ENCODE results near the gene DLL3. TPM values are rescaled to one million over a fixed set of nuclear protein-coding genes. Genes with fewer than 3 reads are reported as not detected.
A peak's percentile ranks its signal among the peaks of the same experiment; 100 is the strongest.

DLL3 gene
- total RNA-seq, 6 experiments from 2014 or later, result 0.38 to 0.45 TPM; not detected in 4

DNA sequence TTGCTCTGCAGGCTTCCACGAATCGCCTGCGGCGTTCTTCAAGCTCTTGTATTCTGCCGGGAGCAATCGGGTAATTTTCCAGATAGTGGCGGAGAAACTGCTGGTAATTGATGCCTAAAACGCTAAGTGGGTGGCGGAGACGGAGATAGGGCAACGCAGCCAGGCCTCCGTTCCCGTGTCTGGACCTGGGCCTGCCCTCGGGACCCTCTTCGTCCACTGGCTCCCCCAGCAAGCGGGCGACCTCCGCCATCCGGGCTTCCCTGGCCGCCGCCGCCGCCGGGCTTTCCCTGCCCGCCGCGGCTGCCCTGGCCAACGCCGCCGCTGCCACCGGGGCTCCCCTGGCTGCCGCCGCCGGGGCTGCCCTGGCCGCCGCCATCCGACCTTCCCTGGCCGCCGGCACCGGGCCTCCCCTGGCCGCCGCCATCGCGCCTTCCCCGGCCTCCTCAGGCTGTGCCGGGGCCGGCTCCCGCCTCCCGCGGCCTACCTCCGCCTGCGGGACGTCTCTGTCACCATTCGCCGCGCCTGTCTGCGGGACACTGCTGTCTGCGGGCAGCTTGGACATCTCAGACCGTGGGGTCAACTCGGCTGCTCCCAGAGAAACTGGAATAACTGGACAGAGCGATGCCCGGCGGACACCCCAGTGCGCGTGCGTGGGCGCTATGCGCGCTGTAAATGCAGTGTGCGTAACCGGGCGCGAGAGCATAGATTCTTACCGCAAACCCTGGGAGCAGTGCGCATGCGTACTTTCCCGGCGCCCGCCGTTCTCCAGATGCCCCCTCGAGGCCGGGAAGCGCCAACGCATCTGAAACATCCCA, 41.0 kb downstream of the DLL3 start, which contains the start of gene EID2:
TSS of gene EID2 (minus strand) at position 644 of the 815 bp plus-strand sequence. CDS start at position 562, 82 bp downstream.
- H3K4me1 Mint-ChIP-seq (ENCODE audit: low read depth), result peaks cover 29% of the 10 kb centered on the region
- no peaks in the 10 kb centered on the region for H3K9me3 Mint-ChIP-seq
- H3K27ac Mint-ChIP-seq, result peak within 1 kb of the TSS; percentile 97
- H3K27me3 Mint-ChIP-seq (ENCODE audit: insufficient read depth), result peaks cover 3% of the 10 kb centered on the region
- peak within 1 kb of the TSS; percentile 98 for H3K4me3 Mint-ChIP-seq
- peaks cover 12% of the 10 kb centered on the region; the same call in 1 of the 2 replicates for H3K36me3 Mint-ChIP-seq (ENCODE audit: low read depth)
- TF ChIP-seq, protein P1, sequence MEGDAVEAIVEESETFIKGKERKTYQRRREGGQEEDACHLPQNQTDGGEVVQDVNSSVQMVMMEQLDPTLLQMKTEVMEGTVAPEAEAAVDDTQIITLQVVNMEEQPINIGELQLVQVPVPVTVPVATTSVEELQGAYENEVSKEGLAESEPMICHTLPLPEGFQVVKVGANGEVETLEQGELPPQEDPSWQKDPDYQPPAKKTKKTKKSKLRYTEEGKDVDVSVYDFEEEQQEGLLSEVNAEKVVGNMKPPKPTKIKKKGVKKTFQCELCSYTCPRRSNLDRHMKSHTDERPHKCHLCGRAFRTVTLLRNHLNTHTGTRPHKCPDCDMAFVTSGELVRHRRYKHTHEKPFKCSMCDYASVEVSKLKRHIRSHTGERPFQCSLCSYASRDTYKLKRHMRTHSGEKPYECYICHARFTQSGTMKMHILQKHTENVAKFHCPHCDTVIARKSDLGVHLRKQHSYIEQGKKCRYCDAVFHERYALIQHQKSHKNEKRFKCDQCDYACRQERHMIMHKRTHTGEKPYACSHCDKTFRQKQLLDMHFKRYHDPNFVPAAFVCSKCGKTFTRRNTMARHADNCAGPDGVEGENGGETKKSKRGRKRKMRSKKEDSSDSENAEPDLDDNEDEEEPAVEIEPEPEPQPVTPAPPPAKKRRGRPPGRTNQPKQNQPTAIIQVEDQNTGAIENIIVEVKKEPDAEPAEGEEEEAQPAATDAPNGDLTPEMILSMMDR (IDR thresholded peaks at IDR 0.05), result peak; percentile 88
- peak; percentile 91 for DNase-seq

DNA sequence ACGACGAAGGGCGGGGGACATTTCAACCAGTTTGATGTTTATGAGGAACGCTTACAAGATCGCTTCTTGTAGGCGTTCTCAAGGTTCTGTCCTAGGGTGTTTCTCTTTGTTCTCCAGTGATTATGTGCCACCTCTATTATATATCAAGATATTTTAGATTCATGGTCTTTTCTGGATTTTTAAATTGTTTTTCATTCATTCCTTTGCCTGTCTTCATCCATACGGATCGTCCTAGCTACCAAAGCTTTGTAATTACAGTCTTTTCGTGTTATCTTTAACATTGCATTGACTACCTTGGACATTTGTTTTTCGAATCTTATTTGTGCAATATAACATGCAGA, 41.6 kb downstream of the DLL3 start:
- DNase-seq, result no peak
- H3K27ac Mint-ChIP-seq, result peak overlapping the region; percentile 97
- peak overlapping the region; percentile 96 for H3K4me3 Mint-ChIP-seq
- peaks cover 29% of the 10 kb centered on the region for H3K4me1 Mint-ChIP-seq (ENCODE audit: low read depth)
- no peaks in the 10 kb centered on the region for H3K9me3 Mint-ChIP-seq
- H3K27me3 Mint-ChIP-seq (ENCODE audit: insufficient read depth), result peaks cover 6% of the 10 kb centered on the region
- TF ChIP-seq, protein P1 (IDR thresholded peaks at IDR 0.05), result peak; percentile 62
- peaks cover 12% of the 10 kb centered on the region; the same call in 1 of the 2 replicates for H3K36me3 Mint-ChIP-seq (ENCODE audit: low read depth)

DNA sequence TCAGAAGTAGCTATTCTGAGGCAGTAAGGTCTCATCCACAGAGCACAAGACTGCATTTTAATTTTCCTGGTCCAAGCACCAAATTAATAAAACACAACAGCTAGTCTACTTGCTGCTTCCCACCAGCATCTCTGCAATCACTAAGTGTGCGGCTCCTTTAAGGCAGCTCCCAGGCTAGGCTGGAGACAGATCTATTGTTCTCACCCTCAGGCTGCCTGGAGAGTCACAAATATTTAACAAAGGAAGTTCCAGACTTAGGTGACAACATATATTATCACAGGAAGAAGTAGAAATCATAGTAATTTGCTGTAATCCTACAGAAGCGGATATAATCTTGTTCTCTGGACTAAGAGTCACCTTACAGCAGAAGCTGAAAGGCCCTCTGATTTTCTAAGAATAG, 43.5 kb downstream of the DLL3 start:
- H3K4me3 Mint-ChIP-seq, result no peak overlapping the region
- DNase-seq, result no peak
- H3K4me1 Mint-ChIP-seq (ENCODE audit: low read depth), result peaks cover 29% of the 10 kb centered on the region
- H3K27me3 Mint-ChIP-seq (ENCODE audit: insufficient read depth), result peaks cover 13% of the 10 kb centered on the region
- H3K9me3 Mint-ChIP-seq, result no peaks in the 10 kb centered on the region
- H3K36me3 Mint-ChIP-seq (ENCODE audit: low read depth), result peaks cover 12% of the 10 kb centered on the region; the same call in 1 of the 2 replicates
- TF ChIP-seq, protein P1 (IDR thresholded peaks at IDR 0.05), result no peak
- no peak overlapping the region for H3K27ac Mint-ChIP-seq

DNA sequence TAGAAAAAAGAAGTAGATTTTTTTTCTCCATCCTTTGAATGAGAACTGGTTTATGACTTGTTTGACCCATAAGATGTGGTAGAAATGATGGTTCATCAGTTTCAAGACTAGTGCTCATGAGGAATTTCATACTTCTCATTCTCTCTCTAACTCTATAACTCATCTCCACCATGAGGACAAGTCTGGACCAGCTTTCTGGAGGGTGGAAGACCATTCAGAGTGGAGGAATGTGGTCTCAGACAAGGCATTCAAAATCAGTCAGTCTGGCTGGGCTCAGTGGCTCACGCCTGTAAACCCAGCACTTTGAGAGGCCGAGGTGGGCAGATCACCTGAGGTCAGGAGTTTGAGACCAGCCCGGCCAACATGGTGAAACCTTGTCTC, 44.7 kb downstream of the DLL3 start:
- TF ChIP-seq, protein P1 (IDR thresholded peaks at IDR 0.05), result no peak
- no peak for DNase-seq
- Mint-ChIP-seq H3K27ac (no peak overlapping the region), H3K4me1 (ENCODE audit: low read depth) (peaks cover 21% of the 10 kb centered on the region), H3K9me3 (no peaks in the 10 kb centered on the region), H3K36me3 (ENCODE audit: low read depth) (peaks cover 8% of the 10 kb centered on the region; the same call in 1 of the 2 replicates), H3K27me3 (ENCODE audit: insufficient read depth) (peaks cover 19% of the 10 kb centered on the region), H3K4me3 (no peak overlapping the region)

DNA sequence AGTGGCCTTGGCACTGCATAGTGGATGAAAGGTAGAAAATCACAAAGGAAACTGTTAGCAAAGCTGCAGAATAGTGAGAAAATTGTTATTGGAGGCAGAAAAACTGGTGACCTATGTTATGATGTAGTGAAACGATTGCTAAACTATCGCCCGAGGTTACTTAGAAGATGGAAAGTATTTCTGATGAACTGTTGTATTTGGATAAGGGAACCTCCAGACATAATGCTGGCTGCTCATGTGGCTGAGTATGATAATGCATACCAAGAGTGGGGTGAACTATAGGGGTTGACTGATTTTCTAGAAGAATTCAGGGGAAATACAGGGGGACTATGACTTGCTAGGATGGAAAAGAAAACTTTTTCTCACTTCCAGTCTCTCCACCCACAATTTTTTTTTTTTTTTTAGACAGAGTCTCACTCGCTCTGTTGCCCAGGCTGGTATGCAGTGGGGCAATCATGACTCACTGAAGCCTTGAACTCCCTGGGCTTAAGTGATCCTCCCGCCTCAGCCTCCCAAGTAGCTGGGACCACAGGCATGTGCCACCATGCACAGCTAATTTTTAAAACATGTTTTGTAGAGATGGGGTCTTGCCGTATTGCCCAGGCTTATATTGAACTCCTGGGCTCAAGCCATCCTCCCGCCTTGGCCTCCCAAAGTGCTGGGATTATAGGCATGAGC, 45.6 kb downstream of the DLL3 start:
- DNase-seq, result peak; percentile 14

More for the DNA sequence above, 45.6 kb downstream of the DLL3 start:
- Mint-ChIP-seq H3K27ac (no peak overlapping the region), H3K4me1 (ENCODE audit: low read depth) (peaks cover 12% of the 10 kb centered on the region), H3K4me3 (no peak overlapping the region), H3K9me3 (no peaks in the 10 kb centered on the region), H3K36me3 (ENCODE audit: low read depth) (no peaks in the 10 kb centered on the region; the same call in 1 of the 2 replicates), H3K27me3 (ENCODE audit: insufficient read depth) (peaks cover 24% of the 10 kb centered on the region)
- TF ChIP-seq, protein P1 (IDR thresholded peaks at IDR 0.05), result no peak

Measured in HFFc6 (cell line).